GM21737 (cell line): ENCODE measurements around the gene SMR3B.

Source experiments
- ATAC-seq: cut with Tn5 transposase; IDR thresholded peaks from one replicate; pipeline ENCODE4 v1.9.1; 2021; ENCODE audit warnings: mild to moderate bottlenecking, moderate library complexity; ENCODE audit not compliant: unreplicated experiment

The SMR3B gene

GRCh38 chr4:70382691-70383181 lies at the start of gene SMR3B:
Gene SMR3B, plus strand, starts transcription at chr4:70383131. Its CDS starts 1,380 bp downstream, at chr4:70384511.
- no peak for ATAC-seq

GRCh38 chr4:70334681-70335080 lies 48.2 kb upstream of the SMR3B start, which contains the start of gene CABS1:
Gene CABS1, plus strand, starts transcription at chr4:70334981. Its CDS starts 59 bp downstream, at chr4:70335040.
- ATAC-seq = no peak

- no peak for ATAC-seq
Measured at GRCh38 chr4:70336043-70336442, 46.9 kb upstream of the SMR3B start.

- no peak for ATAC-seq
Measured at GRCh38 chr4:70337886-70338420, 45.0 kb upstream of the SMR3B start.

- no peak for ATAC-seq
Measured at GRCh38 chr4:70356185-70356584, 26.7 kb upstream of the SMR3B start.

- no peak for ATAC-seq
Measured at GRCh38 chr4:70359115-70359661, 23.7 kb upstream of the SMR3B start.

GRCh38 chr4:70360460-70360859 lies 22.5 kb upstream of the SMR3B start, which contains the start of gene SMR3A:
Gene SMR3A, plus strand, starts transcription at chr4:70360760. Its CDS starts 1,356 bp downstream, at chr4:70362116.
- ATAC-seq = no peak

GRCh38 chr4:70364002-70364401 lies 18.9 kb upstream of the SMR3B start:
- no peak for ATAC-seq

- no peak for ATAC-seq
Measured at GRCh38 chr4:70365479-70365878, 17.5 kb upstream of the SMR3B start.

GRCh38 chr4:70367813-70368212 lies 15.1 kb upstream of the SMR3B start:
- no peak for ATAC-seq

- no peak for ATAC-seq
Measured at GRCh38 chr4:70371987-70372386, 10.9 kb upstream of the SMR3B start.

- ATAC-seq = no peak
Measured at GRCh38 chr4:70372760-70373159, 10.2 kb upstream of the SMR3B start.

GRCh38 chr4:70380578-70380977 lies 2.4 kb upstream of the SMR3B start:
- ATAC-seq = no peak

- peak; percentile 44 for ATAC-seq
Measured at GRCh38 chr4:70392057-70392776, 9.3 kb downstream of the SMR3B start.

GRCh38 chr4:70397580-70397979 lies 14.6 kb downstream of the SMR3B start, which contains the start of gene OPRPN:
Gene OPRPN, plus strand, starts transcription at chr4:70397940. Its CDS starts 1,346 bp downstream, at chr4:70399286.
- ATAC-seq = no peak

GRCh38 chr4:70399319-70399718 lies 16.4 kb downstream of the SMR3B start:
- ATAC-seq = no peak

GRCh38 chr4:70402762-70403161 lies 19.8 kb downstream of the SMR3B start:
- ATAC-seq = no peak

- no peak for ATAC-seq
Measured at GRCh38 chr4:70405765-70406164, 22.8 kb downstream of the SMR3B start.

GRCh38 chr4:70425306-70425705 lies 42.4 kb downstream of the SMR3B start:
- no peak for ATAC-seq

GRCh38 chr4:70426789-70427188 lies 43.9 kb downstream of the SMR3B start:
- ATAC-seq = no peak

- no peak for ATAC-seq
Measured at GRCh38 chr4:70437197-70437596, 54.3 kb downstream of the SMR3B start.
